ENCODE measurements around the gene TLNRD1. TPM values are rescaled to one million over a fixed set of nuclear protein-coding genes. Genes with fewer than 3 reads are reported as not detected.

TLNRD1 gene
- polyA plus RNA-seq, 1 donor (not counting 4 experiments of a cell fraction or from before 2014, with no cell fraction given), result 3.1 TPM

GRCh38 chr15:80957556-80957955 lies 43.2 kb upstream of the TLNRD1 start:
- Histone ChIP-seq H3K4me2 (ENCODE audit: control insufficient read depth, extremely low read depth, insufficient read depth, low read depth, low read length) (no peak overlapping the region), H3K79me2 (ENCODE audit: control insufficient read depth, insufficient read depth, low read length) (no peaks in the 10 kb centered on the region), H3K27ac (ENCODE audit: control insufficient read depth, insufficient read depth, low read length) (no peak overlapping the region), H4K20me1 (ENCODE audit: control insufficient read depth, extremely low read depth, insufficient read depth, low read length) (peaks cover 3% of the 10 kb centered on the region), H3K9ac (ENCODE audit: control insufficient read depth, extremely low read depth, insufficient read depth, low read length) (no peak overlapping the region), H3K4me1 (ENCODE audit: control insufficient read depth, extremely low read depth, insufficient read depth, low read length) (peaks cover 23% of the 10 kb centered on the region), H3K36me3 (ENCODE audit: control insufficient read depth in 2 of 2, extremely low read depth in 1 of 2, insufficient read depth in 2 of 2, low read length in 2 of 2) (peaks cover 0 to 4% of the 10 kb centered on the region in 2 experiments), H3K4me3 (ENCODE audit: control insufficient read depth in 2 of 3, extremely low read depth in 1 of 3, insufficient read depth in 2 of 3, low read depth in 1 of 3, low read length in 3 of 3) (no peak overlapping the region), H3K9me3 (ENCODE audit: control insufficient read depth, low read depth, low read length) (no peaks in the 10 kb centered on the region), H3K27me3 (ENCODE audit: control insufficient read depth, extremely low read depth, insufficient read depth, low read length) (no peaks in the 10 kb centered on the region), H2AFZ (ENCODE audit: control insufficient read depth, low read length) (no peak overlapping the region), H3K9me1 (ENCODE audit: control insufficient read depth, extremely low read depth, insufficient read depth, low read length) (no peaks in the 10 kb centered on the region)
- TF ChIP-seq EZH2 (IDR thresholded peaks at IDR 0.05; ENCODE audit: low read length) (no peak), CTCF (optimal IDR thresholded peaks at IDR 0.05 in 1 of 3, IDR thresholded peaks at IDR 0.05 in 1 of 3, conservative IDR thresholded peaks at IDR 0.05 in 1 of 3; ENCODE audit: extremely low read depth in 1 of 3, insufficient read depth in 2 of 3, low read length in 3 of 3) (no peak)
- FAIRE-seq, result no peak
- DNase-seq (ENCODE audit: low read depth, low spot score), result no peak
- dilution Hi-C loops (cut with MboI; ENCODE audit: extremely low pct_ligation_motif_present, low sequenced_read_pairs), result no loop called here

- Histone ChIP-seq H2AFZ (ENCODE audit: control insufficient read depth, low read length) (no peak overlapping the region), H3K27ac (ENCODE audit: control insufficient read depth, insufficient read depth, low read length) (no peak overlapping the region), H4K20me1 (ENCODE audit: control insufficient read depth, extremely low read depth, insufficient read depth, low read length) (peaks cover 3% of the 10 kb centered on the region), H3K4me1 (ENCODE audit: control insufficient read depth, extremely low read depth, insufficient read depth, low read length) (peaks cover 23% of the 10 kb centered on the region), H3K9me1 (ENCODE audit: control insufficient read depth, extremely low read depth, insufficient read depth, low read length) (no peaks in the 10 kb centered on the region), H3K9ac (ENCODE audit: control insufficient read depth, extremely low read depth, insufficient read depth, low read length) (no peak overlapping the region), H3K4me2 (ENCODE audit: control insufficient read depth, extremely low read depth, insufficient read depth, low read depth, low read length) (no peak overlapping the region), H3K4me3 (ENCODE audit: control insufficient read depth in 2 of 3, extremely low read depth in 1 of 3, insufficient read depth in 2 of 3, low read depth in 1 of 3, low read length in 3 of 3) (no peak overlapping the region), H3K9me3 (ENCODE audit: control insufficient read depth, low read depth, low read length) (no peaks in the 10 kb centered on the region), H3K27me3 (ENCODE audit: control insufficient read depth, extremely low read depth, insufficient read depth, low read length) (no peaks in the 10 kb centered on the region), H3K36me3 (ENCODE audit: control insufficient read depth in 2 of 2, extremely low read depth in 1 of 2, insufficient read depth in 2 of 2, low read length in 2 of 2) (peaks cover 0 to 4% of the 10 kb centered on the region in 2 experiments), H3K79me2 (ENCODE audit: control insufficient read depth, insufficient read depth, low read length) (no peaks in the 10 kb centered on the region)
- FAIRE-seq, result peak; percentile 29
- DNase-seq (ENCODE audit: low read depth, low spot score), result no peak
- dilution Hi-C loops (cut with MboI; ENCODE audit: extremely low pct_ligation_motif_present, low sequenced_read_pairs), result no loop called here
- TF ChIP-seq EZH2 (IDR thresholded peaks at IDR 0.05; ENCODE audit: low read length) (no peak), CTCF (optimal IDR thresholded peaks at IDR 0.05 in 1 of 3, IDR thresholded peaks at IDR 0.05 in 1 of 3, conservative IDR thresholded peaks at IDR 0.05 in 1 of 3; ENCODE audit: extremely low read depth in 1 of 3, insufficient read depth in 2 of 3, low read length in 3 of 3) (no peak)
Observed at GRCh38 chr15:80957976-80958375, 42.7 kb upstream of the TLNRD1 start.

All from keratinocyte (primary cell).